H1 (cell line): Measurements from ENCODE around the gene TTPAL. TPM values are rescaled to one million over a fixed set of nuclear protein-coding genes. Genes with fewer than 3 reads are reported as not detected.

Source experiments
- CTCF ChIA-PET: fragments of 300-600 bp; sonication (Branson Sonifier 250); formaldehyde crosslinking; loops from one replicate; lab custom pipeline; 2021; ENCODE audit not compliant: partially characterized antibody; lab: Charles Lee
- POLR2A ChIA-PET: fragments of 300-600 bp; sonication (Branson Sonifier 250); formaldehyde crosslinking; loops from one replicate; lab custom pipeline; 2021; ENCODE audit warnings: inconsistent platforms; ENCODE audit not compliant: partially characterized antibody; lab: Charles Lee
- DNase-seq, 2 experiments: peaks; one replicate each; pipeline versions ENCODE4 v3.0.0 to v3.0.0-alpha.2; 2010 to 2022; ENCODE audit warnings: low spot score in 2 of 2, low read depth in 1 of 2, mixed read lengths in 1 of 2
- FAIRE-seq: peaks from 2 replicates; lab custom pipeline; 2011; peaks lifted over from hg19 to GRCh38; lab: Jason Lieb, UNC
- H2AFZ ChIP-seq: 2 replicates; pipeline ENCODE4 v1.8.1; 2012; ENCODE audit warnings: low read length, inconsistent platforms
- H2AK5ac ChIP-seq: 2 replicates; pipeline ENCODE4 v1.6.1; 2013; ENCODE audit warnings: low read depth, low read length
- H2BK120ac ChIP-seq: replicated peaks from 2 replicates; pipeline ENCODE3; 2013; ENCODE audit warnings: low read depth, low read length, inconsistent platforms
- H2BK12ac ChIP-seq: 2 replicates; pipeline ENCODE4 v1.6.1; 2013; ENCODE audit warnings: low read depth, low read length
- H2BK15ac ChIP-seq: 2 replicates; pipeline ENCODE4 v1.6.1; 2013; ENCODE audit warnings: low read length
- H2BK20ac ChIP-seq: 2 replicates; pipeline ENCODE4 v1.6.1; 2013; ENCODE audit warnings: low read length
- H2BK5ac ChIP-seq: 2 replicates; pipeline ENCODE4 v1.6.1; 2013; ENCODE audit warnings: low read depth, low read length
- H3K14ac ChIP-seq: 2 replicates; pipeline ENCODE4 v1.6.1; 2013; ENCODE audit warnings: inconsistent platforms; ENCODE audit not compliant: insufficient read length
- H3K18ac ChIP-seq: 2 replicates; pipeline ENCODE4 v1.6.1; 2013; ENCODE audit warnings: low read length; ENCODE audit errors: extremely low read depth
- H3K23ac ChIP-seq: 2 replicates; pipeline ENCODE4 v1.6.1; 2013; ENCODE audit warnings: inconsistent platforms; ENCODE audit not compliant: insufficient read length
- H3K23me2 ChIP-seq: 2 replicates; pipeline ENCODE4 v1.6.1; 2013; ENCODE audit warnings: low read depth, low read length
- H3K27ac ChIP-seq: 2 replicates; pipeline ENCODE4 v1.6.1; 2011; ENCODE audit warnings: low read depth, low read length, inconsistent platforms
- H3K27me3 ChIP-seq, 4 experiments: replicated peaks in 1 of 4; 1 replicate in 1 of 4; 2 replicates in 3 of 4; pipeline versions ENCODE4 v1.6.1 to v1.8.1; 2011 to 2013; ENCODE audit warnings: low read length in 3 of 4, mild to moderate bottlenecking in 3 of 4, inconsistent platforms in 2 of 4, mixed read lengths in 2 of 4, moderate library complexity in 1 of 4; ENCODE audit not compliant: control insufficient read depth in 3 of 4, insufficient read depth in 3 of 4; ENCODE audit errors: extremely low read depth in 1 of 4
- H3K36me3 ChIP-seq, 4 experiments: 2 replicates each; pipeline versions ENCODE4 v1.6.1 to v1.8.1; 2011 to 2013; ENCODE audit warnings: mild to moderate bottlenecking in 4 of 4, low read length in 3 of 4, moderate library complexity in 2 of 4, control low read depth in 1 of 4, inconsistent platforms in 1 of 4; ENCODE audit not compliant: insufficient read depth in 4 of 4, control insufficient read depth in 2 of 4
- H3K4ac ChIP-seq: replicated peaks from 2 replicates; pipeline ENCODE3; 2013; ENCODE audit warnings: low read length, low read depth, mixed read lengths, inconsistent platforms; ENCODE audit not compliant: insufficient read length
- H3K4me1 ChIP-seq, 4 experiments: replicated peaks in 1 of 4; 1 replicate in 1 of 4; 2 replicates in 3 of 4; pipeline versions ENCODE4 v1.6.1 to v1.8.1; 2011 to 2013; ENCODE audit warnings: low read length in 3 of 4, inconsistent platforms in 2 of 4, mixed read lengths in 1 of 4; ENCODE audit not compliant: insufficient read depth in 4 of 4, control insufficient read depth in 3 of 4
- H3K4me2 ChIP-seq, 2 experiments: 2 replicates each; pipeline versions ENCODE4 v1.6.1 to v1.8.1; 2011 to 2013; ENCODE audit warnings: low read depth in 2 of 2, low read length in 2 of 2, control low read depth in 1 of 2, inconsistent platforms in 1 of 2, mild to moderate bottlenecking in 1 of 2; ENCODE audit not compliant: insufficient read depth in 1 of 2
- H3K4me3 ChIP-seq, 4 experiments: fragments of 200-600, 300-600 bp in 1 of 4; sonication (generic), shearing (Covaris generic), sonication (Bioruptor Twin) in 1 of 4; 2 replicates each; pipeline versions ENCODE4 v1.5.1 to v1.8.1; 2011 to 2016; ENCODE audit warnings: low read length in 4 of 4, low read depth in 3 of 4, control low read depth in 2 of 4, inconsistent platforms in 2 of 4, mild to moderate bottlenecking in 2 of 4, mixed read lengths in 1 of 4, moderate library complexity in 1 of 4; ENCODE audit not compliant: insufficient read depth in 2 of 4; ENCODE audit errors: extremely low read depth in 1 of 4
- H3K56ac ChIP-seq: replicated peaks from 2 replicates; pipeline ENCODE3; 2013; ENCODE audit warnings: low read depth, mild to moderate bottlenecking, mixed read lengths, low read length, inconsistent platforms; ENCODE audit not compliant: insufficient read length
- H3K79me1 ChIP-seq: 2 replicates; pipeline ENCODE4 v1.6.1; 2013; ENCODE audit warnings: low read depth, low read length, control low read depth
- H3K79me2 ChIP-seq, 2 experiments: 2 replicates each; pipeline versions ENCODE4 v1.6.1 to v1.8.1; 2012 to 2013; ENCODE audit warnings: low read length in 2 of 2, mild to moderate bottlenecking in 2 of 2, inconsistent platforms in 1 of 2; ENCODE audit not compliant: insufficient read depth in 2 of 2, control insufficient read depth in 1 of 2
- H3K9ac ChIP-seq, 4 experiments: replicated peaks in 1 of 4; 1 replicate in 1 of 4; 2 replicates in 3 of 4; pipeline versions ENCODE4 v1.6.1 to v1.8.1; 2011 to 2013; ENCODE audit warnings: low read depth in 3 of 4, low read length in 3 of 4, control low read depth in 2 of 4, mild to moderate bottlenecking in 2 of 4, moderate library complexity in 2 of 4, inconsistent platforms in 1 of 4; ENCODE audit errors: extremely low read depth in 1 of 4
- H3K9me3 ChIP-seq, 2 experiments: 2 replicates each; pipeline versions ENCODE4 v1.6.1 to v1.8.1; 2012 to 2013; ENCODE audit warnings: mild to moderate bottlenecking in 2 of 2, moderate library complexity in 2 of 2, control low read depth in 1 of 2, inconsistent platforms in 1 of 2, low read depth in 1 of 2, low read length in 1 of 2, mixed read lengths in 1 of 2; ENCODE audit not compliant: insufficient read depth in 2 of 2
- H4K20me1 ChIP-seq, 2 experiments: replicated peaks in 1 of 2; 2 replicates each; pipeline versions ENCODE3 to v1.8.1; 2011 to 2013; ENCODE audit warnings: inconsistent platforms in 2 of 2, low read length in 2 of 2, mild to moderate bottlenecking in 1 of 2; ENCODE audit not compliant: insufficient read depth in 2 of 2, control insufficient read depth in 1 of 2
- H4K5ac ChIP-seq: 2 replicates; pipeline ENCODE4 v1.6.1; 2013; ENCODE audit warnings: low read length, low read depth, mixed read lengths, inconsistent platforms; ENCODE audit not compliant: insufficient read length
- H4K8ac ChIP-seq: 2 replicates; pipeline ENCODE4 v1.8.0; 2013; ENCODE audit warnings: mild to moderate bottlenecking, moderate library complexity, low read length, inconsistent platforms; ENCODE audit not compliant: insufficient read depth; ENCODE audit errors: extremely low read depth
- H4K91ac ChIP-seq: replicated peaks from 2 replicates; pipeline ENCODE3; 2013; ENCODE audit warnings: low read length, mixed read lengths, inconsistent platforms; ENCODE audit not compliant: insufficient read length
- CEBPB ChIP-seq: IDR thresholded peaks from 2 replicates; pipeline ENCODE4 v1.6.1; 2012; ENCODE audit warnings: low read depth, low read length
- EP300 ChIP-seq, 2 experiments: IDR thresholded peaks; 1 replicate in 1 of 2; 2 replicates in 1 of 2; pipeline ENCODE4 v1.6.1; 2011 to 2012; ENCODE audit warnings: low read depth in 2 of 2, low read length in 2 of 2, mild to moderate bottlenecking in 2 of 2, borderline replicate concordance in 1 of 2, inconsistent platforms in 1 of 2, moderate library complexity in 1 of 2
- FOSL1 ChIP-seq: IDR thresholded peaks from 2 replicates; pipeline ENCODE4 v1.6.1; 2011; ENCODE audit warnings: mild to moderate bottlenecking, low read depth, low read length, moderate library complexity; ENCODE audit not compliant: insufficient read depth
- JUND ChIP-seq: IDR thresholded peaks from 2 replicates; pipeline ENCODE4 v1.6.1; 2011; ENCODE audit warnings: mild to moderate bottlenecking, improper control_type of control experiment, low read length
- KDM1A ChIP-seq: fragments of 200-600, 300-600 bp; sonication (generic); IDR thresholded peaks from 2 replicates; pipeline ENCODE4 v1.7.1; 2016; ENCODE audit warnings: mild to moderate bottlenecking, low read length, borderline replicate concordance
- MAFK ChIP-seq: IDR thresholded peaks from 2 replicates; pipeline ENCODE4 v1.6.1; 2012; ENCODE audit warnings: low read depth, mild to moderate bottlenecking, improper control_type of control experiment, low read length
- PHF8 ChIP-seq: fragments of 200-600 bp; sonication (generic); conservative IDR thresholded peaks from 2 replicates; pipeline ENCODE4 v1.7.1; 2012; ENCODE audit warnings: low read depth, mild to moderate bottlenecking, inconsistent platforms, low read length, moderate library complexity
- POLR2A ChIP-seq, 2 experiments: IDR thresholded peaks; 1 replicate in 1 of 2; 2 replicates in 1 of 2; pipeline ENCODE4 v1.6.1; 2011; ENCODE audit warnings: low read depth in 2 of 2, low read length in 2 of 2, mild to moderate bottlenecking in 2 of 2; ENCODE audit errors: control extremely low read depth in 1 of 2
- RFX5 ChIP-seq: IDR thresholded peaks from 2 replicates; pipeline ENCODE4 v1.6.1; 2011; ENCODE audit warnings: low read depth, low read length, improper control_type of control experiment, borderline replicate concordance
- RXRA ChIP-seq: IDR thresholded peaks from 2 replicates; pipeline ENCODE4 v1.6.1; 2011; ENCODE audit warnings: low read depth, mild to moderate bottlenecking, low read length, moderate library complexity; ENCODE audit not compliant: insufficient read depth
- SAP30 ChIP-seq: fragments of 300-600 bp; sonication (generic); IDR thresholded peaks from 2 replicates; pipeline ENCODE4 v1.7.1; 2012; ENCODE audit warnings: low read length, moderate library complexity, mild to moderate bottlenecking, inconsistent platforms; ENCODE audit not compliant: insufficient read depth, insufficient replicate concordance
- TBP ChIP-seq: IDR thresholded peaks from 2 replicates; pipeline ENCODE4 v1.6.1; 2011; ENCODE audit warnings: low read depth, low read length, improper control_type of control experiment
- TEAD4 ChIP-seq: IDR thresholded peaks from 2 replicates; pipeline ENCODE4 v1.6.1; 2012; ENCODE audit warnings: low read depth, low read length, inconsistent platforms, mixed read lengths
- WGBS, 2 experiments: shearing (Covaris generic) in 1 of 2; methylation state at CpG; one replicate each; pipeline versions ENCODE4 v1.1.6 to v1.1.7; 2013 to 2015; ENCODE audit warnings: low lambda C conversion rate in 2 of 2, mixed read lengths in 2 of 2, inconsistent platforms in 1 of 2, low coverage in 1 of 2, missing lambda C conversion rate in 1 of 2; ENCODE audit not compliant: insufficient replicate concordance in 2 of 2, insufficient coverage in 1 of 2, insufficient read length in 1 of 2; ENCODE audit errors: extremely low coverage in 1 of 2, missing lambda C conversion rate in 1 of 2; 5-methylcytosine and 5-hydroxymethylcytosine counted together
- polyA plus RNA-seq, 7 experiments: library from polyadenylated mRNA; depleted of rRNA in 3 of 7; stranded (reverse) in 5 of 7; unstranded in 2 of 7; fragments of >200 nt in 5 of 7; fragments of 200-250 nt in 2 of 7; gene quantifications; 1 replicate in 5 of 7; 2 replicates in 1 of 7; 4 replicates in 1 of 7; pipeline versions ENCODE4 v1.2.1 to v1.2.3, GENCODE V29; 2011 to 2013; ENCODE audit warnings: missing spikeins in 2 of 7, mixed read lengths in 2 of 7
- total RNA-seq: library from RNA; stranded (reverse); fragmentation: NEBNext Ultra II Directional; extraction: Animal tissue kit (Norgen Biotek cat#: 25700); gene quantifications from 2 replicates; pipeline ENCODE4 v1.2.1, GENCODE V29; 2021

The TTPAL gene
- total and polyA plus RNA-seq, 2 of the 8 experiments (the other 6 are each of a cell fraction or from before 2014, with no cell fraction given), result 2.8 to 14.0 TPM

DNA sequence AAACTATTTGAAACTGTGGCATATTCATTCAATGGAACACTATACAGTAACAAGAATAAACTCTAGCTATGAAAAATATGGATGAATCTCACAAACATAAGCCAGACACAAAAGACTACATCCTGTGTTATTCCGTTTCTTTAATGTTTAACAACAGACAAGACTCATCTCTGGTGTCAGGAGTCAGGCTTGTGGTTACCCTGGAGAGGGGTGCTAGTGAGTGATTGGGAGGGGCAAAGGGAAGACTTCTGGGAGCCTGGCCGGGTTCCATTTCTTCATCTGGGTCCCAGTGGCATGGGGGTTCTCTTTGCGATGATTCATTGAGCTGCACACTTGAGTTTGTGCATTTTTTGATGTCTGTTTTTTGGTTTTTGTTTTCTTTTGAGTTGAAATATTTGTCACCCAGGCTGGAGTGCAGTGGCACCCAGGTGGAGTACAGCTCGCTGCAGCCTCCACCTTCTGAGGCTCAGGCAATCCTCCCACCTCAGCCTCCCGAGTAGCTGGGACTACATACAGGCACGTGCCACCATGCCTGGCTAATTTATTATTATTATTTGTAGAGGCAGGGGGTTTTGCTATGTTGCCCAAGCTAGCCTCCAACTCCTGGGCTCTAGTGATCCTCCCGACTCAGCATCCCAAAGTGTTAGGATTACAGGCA lies 21.2 kb upstream of the TTPAL start:
- 91% methylated on average over 7 of the region's 7 CpGs; no CpG with 5 or more reads in 1 of the 2 experiments for WGBS, 2 experiments
- no peak overlapping the region for H3K14ac ChIP-seq
- no peak overlapping the region for H3K4me2 ChIP-seq
- no peak overlapping the region for H3K23ac ChIP-seq
- no peak overlapping the region for H2BK5ac ChIP-seq
- no peaks in the 10 kb centered on the region for H3K79me1 ChIP-seq
- H4K20me1 ChIP-seq, result peaks cover 0 to 2% of the 10 kb centered on the region in 2 experiments
- H3K27me3 ChIP-seq, result no peaks in the 10 kb centered on the region
- ChIA-PET CTCF (interaction anchor here (0.6 to 1.7 kb wide), 4 partner anchors 17 to 237 kb away, joined by 3 to 9 read pairs (median 3); no protein-coding TSS in a partner anchor), POLR2A (no interaction called here)
- H3K4me1 ChIP-seq, result no peaks in the 10 kb centered on the region
- no peak overlapping the region for H4K8ac ChIP-seq
- H3K79me2 ChIP-seq, result no peaks in the 10 kb centered on the region
- H2BK20ac ChIP-seq, result no peak overlapping the region
- H3K27ac ChIP-seq, result no peak overlapping the region
- no peak overlapping the region for H2BK12ac ChIP-seq
- no peaks in the 10 kb centered on the region for H3K23me2 ChIP-seq
- H2AFZ ChIP-seq, result no peak overlapping the region
- H3K18ac ChIP-seq, result no peak overlapping the region
- H4K91ac ChIP-seq, result no peak overlapping the region
- no peak overlapping the region for H2AK5ac ChIP-seq
- FAIRE-seq (no peak), DNase-seq (no peak)
- H2BK120ac ChIP-seq, result no peak overlapping the region
- no peak overlapping the region for H3K9ac ChIP-seq
- H4K5ac ChIP-seq, result no peak overlapping the region
- H3K9me3 ChIP-seq, result no peaks in the 10 kb centered on the region
- H2BK15ac ChIP-seq, result no peak overlapping the region
- no peak overlapping the region for H3K4me3 ChIP-seq
- no peaks in the 10 kb centered on the region for H3K36me3 ChIP-seq
- no peak overlapping the region for H3K56ac ChIP-seq
- no peak overlapping the region for H3K4ac ChIP-seq
- TF ChIP-seq MAFK, result no peak
- no peak for TF ChIP-seq SAP30
- no peak for TF ChIP-seq JUND
- TF ChIP-seq FOSL1, result no peak
- no peak for TF ChIP-seq CEBPB
- TF ChIP-seq TBP, result no peak
- TF ChIP-seq POLR2A (IDR thresholded peaks at IDR 0.05; ENCODE audit: control extremely low read depth in 1 of 2, low read depth in 2 of 2, low read length in 2 of 2), result no peak
- TF ChIP-seq EP300 (IDR thresholded peaks at IDR 0.05; ENCODE audit: borderline replicate concordance in 1 of 2, low read depth in 2 of 2, low read length in 2 of 2), result no peak
- TF ChIP-seq RFX5, result no peak
- no peak for TF ChIP-seq KDM1A
- no peak for TF ChIP-seq RXRA
- TF ChIP-seq PHF8, result no peak
- no peak for TF ChIP-seq TEAD4
